Ascending aorta (tissue), 2 donors: ENCODE measurements around the gene ENOX2. TPM values are rescaled to one million over a fixed set of nuclear protein-coding genes. Genes with fewer than 3 reads are reported as not detected.
"Not testable (repeated sequence)": the region's sequence is repeated elsewhere in the genome, so short reads cannot be mapped to it uniquely, and the experiment has no call there.

Experiments
- DNase-seq, 2 donors: peaks; one replicate each; pipeline ENCODE4 v3.0.0-alpha.2; 2019; ENCODE audit warnings: low spot score in 2 of 2
- H3K27ac ChIP-seq, 2 donors: fragments of 200-600 bp; sonication (generic); one replicate each; pipeline ENCODE4 v1.5.1; 2016 to 2017; ENCODE audit warnings: mild to moderate bottlenecking in 1 of 2
- H3K27me3 ChIP-seq: fragments of 200-600 bp; sonication (generic); one replicate; pipeline ENCODE4 v1.5.1; 2017
- H3K36me3 ChIP-seq, 2 donors: fragments of 200-600 bp; sonication (generic); one replicate each; pipeline ENCODE4 v1.5.1; 2016
- H3K4me1 ChIP-seq, 2 donors: fragments of 200-600 bp; sonication (generic); one replicate each; pipeline ENCODE4 v1.5.1; 2016 to 2017; ENCODE audit warnings: mild to moderate bottlenecking in 1 of 2
- H3K4me3 ChIP-seq, 2 donors: fragments of 200-600 bp; sonication (generic); one replicate each; pipeline ENCODE4 v1.5.1; 2016 to 2017; ENCODE audit warnings: mild to moderate bottlenecking in 1 of 2
- H3K9me3 ChIP-seq, 2 donors: fragments of 200-600 bp; sonication (generic); one replicate each; pipeline ENCODE4 v1.5.1; 2016
- CTCF ChIP-seq, 3 experiments: fragments of 200-600 bp in 2 of 3; fragments of 450-650 bp in 1 of 3; sonication (generic) in 2 of 3; IDR thresholded peaks; one replicate each; pipeline ENCODE4 v1.5.1; 2016 to 2019; ENCODE audit warnings: antibody characterized with exemption in 3 of 3, mild to moderate bottlenecking in 1 of 3, moderate library complexity in 1 of 3
- intact Hi-C: fragments of 100-400 bp; cut with DNase I; formaldehyde crosslinking; loops from one replicate; pipeline ENCODE4 v1.15.1; 2023
- total RNA-seq: library from RNA; depleted of rRNA; stranded (reverse); fragments of >200 nt; gene quantifications from one replicate; pipeline ENCODE4 v1.1.0, GENCODE V29; 2016

ENOX2 gene
- total RNA-seq, 1 donor from 2014 or later: 2.0 TPM

GRCh38 chrX:130714135-130714534, 188.9 kb downstream of the ENOX2 start:
- Histone ChIP-seq H3K9me3 (no peaks in the 10 kb centered on the region), H3K36me3 (no peaks in the 10 kb centered on the region), H3K4me3 (no peak overlapping the region), H3K27me3 (no peaks in the 10 kb centered on the region), H3K4me1 (no peaks in the 10 kb centered on the region), H3K27ac (peak overlapping the region in 1 of 2 donors; percentile 14)
- no peak for DNase-seq
- TF ChIP-seq CTCF (IDR thresholded peaks at IDR 0.05): no peak
- intact Hi-C loops: no loop called here

DNA sequence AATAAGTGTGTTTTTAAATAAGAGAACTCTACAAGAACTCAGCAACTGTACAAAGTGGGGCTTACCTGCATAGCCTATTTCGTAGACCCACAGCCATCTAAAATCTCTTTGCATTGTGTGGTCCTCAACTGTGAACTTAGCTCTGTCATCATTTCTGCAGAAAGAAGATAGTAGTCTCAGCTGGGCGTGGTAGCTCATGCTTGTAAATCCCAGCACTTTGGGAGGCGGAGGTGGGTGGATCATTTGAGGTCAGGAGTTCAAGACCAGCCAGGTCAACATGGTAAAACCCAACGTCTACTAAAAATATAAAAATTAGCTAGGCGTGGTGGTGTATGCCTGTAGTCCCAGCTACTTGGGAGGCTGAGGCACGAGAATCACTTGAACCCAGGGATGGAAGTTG, 193.8 kb downstream of the ENOX2 start:
- H3K27me3 ChIP-seq, H3K36me3 ChIP-seq, H3K9me3 ChIP-seq, DNase-seq, intact Hi-C loops, H3K4me3 ChIP-seq, H3K27ac ChIP-seq, H3K4me1 ChIP-seq: not testable (repeated sequence)

DNA sequence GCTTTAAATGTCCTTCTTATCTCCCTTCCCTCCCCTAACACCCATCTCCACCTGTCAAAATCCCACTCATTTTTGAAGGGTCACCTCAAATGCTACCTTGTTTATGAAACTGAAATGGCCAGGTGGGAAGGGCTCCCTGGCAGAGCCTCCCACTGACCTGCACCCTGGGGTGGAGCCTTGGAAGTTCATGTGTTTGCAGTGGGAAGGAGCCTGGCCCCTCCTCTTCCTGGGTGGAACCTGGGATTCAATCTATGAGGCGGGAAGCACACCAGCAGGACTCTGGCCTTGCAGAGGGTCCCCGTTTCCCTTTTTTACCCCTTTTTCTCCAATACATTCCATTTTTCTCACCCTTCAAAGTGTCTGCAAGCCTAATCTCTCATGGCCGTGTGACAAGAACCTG, 197.4 kb downstream of the ENOX2 start:
- Histone ChIP-seq H3K9me3 (no peaks in the 10 kb centered on the region), H3K27ac (peak overlapping the region in 1 of 2 donors; percentile 46), H3K27me3 (no peaks in the 10 kb centered on the region), H3K4me3 (no peak overlapping the region), H3K4me1 (no peaks in the 10 kb centered on the region), H3K36me3 (no peaks in the 10 kb centered on the region)
- TF ChIP-seq CTCF (IDR thresholded peaks at IDR 0.05): no peak
- intact Hi-C loops: loop anchor here (2.0 kb wide), 2 partner anchors 37 to 197 kb away; partner anchors contain the start of gene ENOX2
- no peak for DNase-seq

GRCh38 chrX:130704053-130705038, 198.7 kb downstream of the ENOX2 start:
- H3K4me1 ChIP-seq: no peaks in the 10 kb centered on the region
- no peak for TF ChIP-seq CTCF (IDR thresholded peaks at IDR 0.05)
- H3K27me3 ChIP-seq: no peaks in the 10 kb centered on the region
- no peak for DNase-seq
- intact Hi-C loops: loop anchor here (2.0 kb wide), 2 partner anchors 36 to 198 kb away; partner anchors contain the start of gene ENOX2
- H3K27ac ChIP-seq: peak overlapping the region; percentile 46 to 71
- H3K9me3 ChIP-seq: no peaks in the 10 kb centered on the region
- H3K36me3 ChIP-seq: no peaks in the 10 kb centered on the region
- no peak overlapping the region for H3K4me3 ChIP-seq

DNA sequence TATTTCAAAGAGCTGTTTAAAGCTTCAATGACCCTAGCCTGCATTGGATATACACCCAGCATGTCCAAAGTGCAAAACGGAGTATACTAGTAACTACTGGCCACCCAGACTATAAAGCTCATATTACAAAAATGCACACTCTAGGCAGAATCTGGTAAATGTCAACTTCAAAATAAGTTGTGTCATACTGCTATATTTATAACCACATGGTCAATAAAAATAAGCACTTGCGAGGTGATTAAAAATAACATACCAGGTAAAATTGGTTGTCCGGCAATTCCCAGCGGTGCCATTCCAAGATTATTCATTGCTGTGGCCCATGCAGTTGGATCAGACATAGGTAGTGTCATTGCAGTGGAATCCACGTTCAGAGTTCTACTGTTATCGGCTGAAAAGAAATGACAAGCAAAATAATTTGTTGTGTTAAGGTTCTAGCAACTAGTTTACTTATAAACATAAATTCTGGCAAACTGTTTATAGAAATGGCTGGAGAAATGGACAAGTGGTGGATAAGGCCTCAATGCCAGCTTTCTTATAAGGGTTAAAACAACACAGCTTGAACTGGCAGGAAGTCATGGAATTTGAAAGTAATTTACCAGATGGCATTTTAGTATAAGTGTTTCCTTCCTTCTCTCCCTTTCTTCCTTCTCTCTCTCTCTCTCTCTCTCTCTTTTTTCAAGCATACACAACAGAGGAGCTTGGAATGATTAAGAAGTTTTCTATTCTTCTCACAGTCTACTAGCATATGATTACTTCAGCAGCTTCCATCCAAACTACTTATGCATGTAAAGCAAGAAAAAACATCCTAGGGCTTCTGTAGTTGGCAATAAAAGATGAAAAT, 199.9 kb downstream of the ENOX2 start:
- DNase-seq: no peak
- Histone ChIP-seq H3K27ac (peak overlapping the region; percentile 46 to 71), H3K27me3 (no peaks in the 10 kb centered on the region), H3K4me3 (no peak overlapping the region), H3K4me1 (no peaks in the 10 kb centered on the region), H3K9me3 (no peaks in the 10 kb centered on the region), H3K36me3 (no peaks in the 10 kb centered on the region)
- intact Hi-C loops: no loop called here
- TF ChIP-seq CTCF (IDR thresholded peaks at IDR 0.05): no peak
